ENCODE data around the gene LARP1.

DNA sequence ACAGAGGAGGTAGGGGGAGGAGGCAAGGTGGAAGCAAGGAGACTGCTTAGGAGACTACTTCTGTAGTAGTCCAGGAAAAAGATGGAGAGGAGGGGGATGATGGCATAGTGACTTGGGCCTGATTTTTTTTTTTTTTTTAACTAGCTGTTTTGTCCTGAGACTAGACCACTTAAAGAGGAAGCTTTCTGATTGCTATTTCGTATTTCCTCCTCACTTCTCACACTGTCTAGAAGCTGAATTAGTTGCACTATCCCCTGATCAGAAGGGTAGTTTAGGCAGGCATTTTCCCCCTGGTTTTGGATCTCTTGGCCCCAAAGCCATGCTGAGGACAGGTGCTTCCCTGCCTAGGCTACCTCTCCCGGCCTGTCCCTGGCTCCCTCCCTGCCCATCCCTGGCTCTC is 14.9 kb downstream of the LARP1 start:
- TF ChIP-seq, protein P1, sequence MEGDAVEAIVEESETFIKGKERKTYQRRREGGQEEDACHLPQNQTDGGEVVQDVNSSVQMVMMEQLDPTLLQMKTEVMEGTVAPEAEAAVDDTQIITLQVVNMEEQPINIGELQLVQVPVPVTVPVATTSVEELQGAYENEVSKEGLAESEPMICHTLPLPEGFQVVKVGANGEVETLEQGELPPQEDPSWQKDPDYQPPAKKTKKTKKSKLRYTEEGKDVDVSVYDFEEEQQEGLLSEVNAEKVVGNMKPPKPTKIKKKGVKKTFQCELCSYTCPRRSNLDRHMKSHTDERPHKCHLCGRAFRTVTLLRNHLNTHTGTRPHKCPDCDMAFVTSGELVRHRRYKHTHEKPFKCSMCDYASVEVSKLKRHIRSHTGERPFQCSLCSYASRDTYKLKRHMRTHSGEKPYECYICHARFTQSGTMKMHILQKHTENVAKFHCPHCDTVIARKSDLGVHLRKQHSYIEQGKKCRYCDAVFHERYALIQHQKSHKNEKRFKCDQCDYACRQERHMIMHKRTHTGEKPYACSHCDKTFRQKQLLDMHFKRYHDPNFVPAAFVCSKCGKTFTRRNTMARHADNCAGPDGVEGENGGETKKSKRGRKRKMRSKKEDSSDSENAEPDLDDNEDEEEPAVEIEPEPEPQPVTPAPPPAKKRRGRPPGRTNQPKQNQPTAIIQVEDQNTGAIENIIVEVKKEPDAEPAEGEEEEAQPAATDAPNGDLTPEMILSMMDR (conservative IDR thresholded peaks at IDR 0.05 in 1 of 2, IDR thresholded peaks at IDR 0.05 in 1 of 2; ENCODE audit: extremely low read depth in 1 of 2, insufficient read depth in 1 of 2, low read depth in 1 of 2, low read length in 2 of 2), result no peak
- no peak for TF ChIP-seq EZH2 (IDR thresholded peaks at IDR 0.05; ENCODE audit: borderline replicate concordance, low read length)

All from mammary epithelial cell (primary cell).